BJ (cell line): ENCODE data around the gene TMEM98. TPM values are rescaled to one million over a fixed set of nuclear protein-coding genes. Genes with fewer than 3 reads are reported as not detected.
A peak's percentile ranks its signal among the peaks of the same experiment; 100 is the strongest.

ENCODE experiments used
- CTCF ChIA-PET: fragments of 350-600 bp; formaldehyde crosslinking; extraction: SDS; loops from one replicate; lab custom pipeline; 2021; ENCODE audit warnings: antibody characterized with exemption, inconsistent platforms; lab: Yijun Ruan, JAX
- POLR2A ChIA-PET: fragments of 300-600 bp; sonication (Branson Sonifier 250); formaldehyde crosslinking; extraction: SDS; loops from one replicate; lab custom pipeline; 2021; ENCODE audit warnings: antibody characterized with exemption; lab: Charles Lee
- DNase-seq: peaks from one replicate; pipeline ENCODE4 v3.0.0-alpha.2; 2011; ENCODE audit warnings: low read depth
- H3K27me3 ChIP-seq: 2 replicates; pipeline ENCODE4 v1.6.0; 2011; ENCODE audit warnings: low read length; ENCODE audit not compliant: control insufficient read depth, insufficient read depth
- H3K36me3 ChIP-seq: 2 replicates; pipeline ENCODE4 v1.5.1; 2011; ENCODE audit warnings: low read length; ENCODE audit not compliant: control insufficient read depth, insufficient read depth
- H3K4me3 ChIP-seq: 2 replicates; pipeline ENCODE4 v1.5.1; 2011; ENCODE audit warnings: low read depth, mild to moderate bottlenecking, control low read depth, low read length
- polyA plus RNA-seq: library from polyadenylated mRNA; depleted of rRNA; stranded (reverse); fragments of >200 nt; gene quantifications from 2 replicates; pipeline ENCODE4 v1.2.3, GENCODE V29; 2011
- TF ChIP-seq, protein P1 (sequence below): IDR thresholded peaks from 2 replicates; pipeline ENCODE4 v1.5.1; 2011; ENCODE audit warnings: low read depth, mild to moderate bottlenecking, control low read depth, inconsistent platforms, low read length, moderate library complexity; ENCODE audit not compliant: insufficient read depth

The TMEM98 gene
- polyA plus RNA-seq, 1 experiment = 331 TPM

DNA sequence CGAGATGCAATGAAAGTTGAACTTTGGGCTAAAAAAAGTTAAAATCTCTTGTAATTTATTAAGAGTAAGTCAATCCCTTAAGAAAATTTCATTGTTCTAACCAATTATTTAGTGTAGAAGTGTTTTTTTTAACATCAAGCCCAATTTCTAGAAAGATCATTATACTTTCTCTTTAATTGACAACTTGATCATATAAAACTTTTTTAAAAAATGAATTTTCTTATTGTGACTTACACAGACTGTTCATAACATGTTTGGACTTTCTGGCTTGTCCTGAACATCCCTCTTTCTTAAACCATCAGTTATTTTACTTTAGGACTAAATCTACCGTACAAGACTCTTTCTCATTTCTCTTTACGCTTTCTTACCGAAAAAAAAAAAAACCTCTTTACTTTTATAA, 26.2 kb upstream of the TMEM98 start:
- ChIA-PET POLR2A (no interaction called here), CTCF (no interaction called here)
- TF ChIP-seq, protein P1, sequence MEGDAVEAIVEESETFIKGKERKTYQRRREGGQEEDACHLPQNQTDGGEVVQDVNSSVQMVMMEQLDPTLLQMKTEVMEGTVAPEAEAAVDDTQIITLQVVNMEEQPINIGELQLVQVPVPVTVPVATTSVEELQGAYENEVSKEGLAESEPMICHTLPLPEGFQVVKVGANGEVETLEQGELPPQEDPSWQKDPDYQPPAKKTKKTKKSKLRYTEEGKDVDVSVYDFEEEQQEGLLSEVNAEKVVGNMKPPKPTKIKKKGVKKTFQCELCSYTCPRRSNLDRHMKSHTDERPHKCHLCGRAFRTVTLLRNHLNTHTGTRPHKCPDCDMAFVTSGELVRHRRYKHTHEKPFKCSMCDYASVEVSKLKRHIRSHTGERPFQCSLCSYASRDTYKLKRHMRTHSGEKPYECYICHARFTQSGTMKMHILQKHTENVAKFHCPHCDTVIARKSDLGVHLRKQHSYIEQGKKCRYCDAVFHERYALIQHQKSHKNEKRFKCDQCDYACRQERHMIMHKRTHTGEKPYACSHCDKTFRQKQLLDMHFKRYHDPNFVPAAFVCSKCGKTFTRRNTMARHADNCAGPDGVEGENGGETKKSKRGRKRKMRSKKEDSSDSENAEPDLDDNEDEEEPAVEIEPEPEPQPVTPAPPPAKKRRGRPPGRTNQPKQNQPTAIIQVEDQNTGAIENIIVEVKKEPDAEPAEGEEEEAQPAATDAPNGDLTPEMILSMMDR = no peak
- no peak for DNase-seq
- Histone ChIP-seq H3K4me3 (no peak overlapping the region), H3K27me3 (no peaks in the 10 kb centered on the region), H3K36me3 (no peaks in the 10 kb centered on the region)

DNA sequence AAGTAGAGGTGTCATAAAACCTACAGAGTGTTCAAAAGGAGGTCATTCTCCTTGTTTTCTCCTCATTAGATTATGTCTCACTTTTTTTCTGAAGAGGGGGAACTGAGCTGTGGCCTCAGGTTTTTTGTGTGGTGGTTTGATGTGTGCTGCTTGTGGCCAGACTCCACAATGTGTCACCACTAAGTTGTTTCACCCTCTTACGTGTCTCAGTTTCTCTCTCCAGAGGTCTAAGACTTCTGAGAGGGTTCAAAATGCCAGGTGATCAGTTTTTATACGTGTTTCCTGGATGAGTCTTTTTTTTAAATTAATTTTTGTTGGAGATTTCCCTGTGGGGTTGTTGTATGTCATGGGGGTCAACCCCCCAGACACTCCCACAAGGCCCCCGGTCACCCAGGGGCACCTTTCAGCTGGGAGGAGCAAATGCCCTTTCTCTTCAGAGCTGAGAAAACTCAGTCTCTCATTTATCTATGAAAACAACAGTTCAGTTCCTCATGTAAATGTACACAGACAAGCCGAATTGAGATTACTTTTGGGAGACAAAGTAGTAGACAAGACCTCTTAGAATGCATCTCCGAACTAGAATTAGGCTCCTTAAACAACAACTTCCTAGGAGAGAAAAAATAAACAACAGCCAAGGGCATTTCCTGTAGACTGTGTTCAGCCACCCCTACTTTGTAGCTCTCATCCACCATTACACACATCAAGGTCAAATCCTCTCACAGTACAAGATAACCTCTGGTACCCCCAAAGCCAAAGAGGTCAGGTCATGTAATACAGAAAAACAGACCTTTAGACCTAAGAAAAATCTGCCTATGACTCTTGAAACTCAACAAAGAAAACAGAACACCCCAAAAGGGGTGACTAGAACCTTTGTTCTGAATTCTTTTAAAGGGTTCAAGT, 23.9 kb upstream of the TMEM98 start:
- no peaks in the 10 kb centered on the region for H3K27me3 ChIP-seq
- no peak overlapping the region for H3K4me3 ChIP-seq
- no peaks in the 10 kb centered on the region for H3K36me3 ChIP-seq
- no peak for DNase-seq
- CTCF ChIA-PET = no interaction called here
- POLR2A ChIA-PET = no interaction called here
- TF ChIP-seq, protein P1 = no peak

DNA sequence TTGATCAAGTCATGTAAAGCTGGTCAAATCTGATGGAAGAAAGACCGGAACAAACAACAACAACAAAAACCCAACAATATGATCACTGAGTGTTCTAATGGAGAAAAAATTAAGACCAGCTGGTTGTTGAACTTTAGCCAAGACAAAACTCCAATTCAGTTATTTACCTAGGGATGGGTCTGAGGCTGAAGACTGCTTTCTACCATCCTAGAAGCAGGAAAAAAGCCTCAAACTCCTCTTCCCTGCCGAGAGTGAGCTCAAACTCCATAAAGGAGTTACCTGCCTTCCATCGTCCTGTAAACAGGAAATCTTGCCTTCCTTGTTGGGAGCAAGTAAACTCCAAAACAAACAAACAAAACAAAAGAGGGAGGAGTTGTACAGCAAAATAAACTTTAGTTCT, 23.1 kb upstream of the TMEM98 start:
- Histone ChIP-seq H3K36me3 (no peaks in the 10 kb centered on the region), H3K4me3 (no peak overlapping the region), H3K27me3 (no peaks in the 10 kb centered on the region)
- TF ChIP-seq, protein P1 = no peak
- ChIA-PET POLR2A (no interaction called here), CTCF (interaction anchor here (1.0 to 1.4 kb wide), 2 partner anchors 19 to 27 kb away, joined by 3 to 6 read pairs; no protein-coding TSS in a partner anchor)
- DNase-seq = no peak

DNA sequence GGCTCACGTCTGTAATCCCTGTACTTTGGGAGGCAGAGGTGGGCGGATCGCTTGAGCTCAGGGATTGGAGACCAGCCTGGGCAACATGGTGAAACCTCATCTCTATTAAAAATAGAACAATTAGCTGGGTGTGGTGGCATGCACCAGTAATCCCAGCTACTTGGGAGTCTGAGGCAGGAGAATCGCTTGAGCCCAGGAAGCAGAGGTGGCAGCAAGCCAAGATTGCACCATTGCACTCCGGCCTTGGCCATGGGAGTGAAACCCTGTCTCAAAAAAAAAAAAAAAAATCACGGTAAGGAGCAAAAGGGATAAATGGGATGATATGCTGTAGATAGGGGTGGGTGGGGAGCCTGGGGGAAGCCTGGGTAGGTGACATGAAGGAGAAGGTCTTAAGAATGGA, 20.4 kb upstream of the TMEM98 start:
- H3K36me3 ChIP-seq = no peaks in the 10 kb centered on the region
- TF ChIP-seq, protein P1 = no peak
- no peaks in the 10 kb centered on the region for H3K27me3 ChIP-seq
- POLR2A ChIA-PET = no interaction called here
- no peak for DNase-seq
- CTCF ChIA-PET = interaction anchor here (1.4 to 2.9 kb wide), 3 partner anchors 30 to 125 kb away, joined by 5 to 16 read pairs (median 9); partner anchors contain the start of gene MYO1D
- H3K4me3 ChIP-seq = no peak overlapping the region

DNA sequence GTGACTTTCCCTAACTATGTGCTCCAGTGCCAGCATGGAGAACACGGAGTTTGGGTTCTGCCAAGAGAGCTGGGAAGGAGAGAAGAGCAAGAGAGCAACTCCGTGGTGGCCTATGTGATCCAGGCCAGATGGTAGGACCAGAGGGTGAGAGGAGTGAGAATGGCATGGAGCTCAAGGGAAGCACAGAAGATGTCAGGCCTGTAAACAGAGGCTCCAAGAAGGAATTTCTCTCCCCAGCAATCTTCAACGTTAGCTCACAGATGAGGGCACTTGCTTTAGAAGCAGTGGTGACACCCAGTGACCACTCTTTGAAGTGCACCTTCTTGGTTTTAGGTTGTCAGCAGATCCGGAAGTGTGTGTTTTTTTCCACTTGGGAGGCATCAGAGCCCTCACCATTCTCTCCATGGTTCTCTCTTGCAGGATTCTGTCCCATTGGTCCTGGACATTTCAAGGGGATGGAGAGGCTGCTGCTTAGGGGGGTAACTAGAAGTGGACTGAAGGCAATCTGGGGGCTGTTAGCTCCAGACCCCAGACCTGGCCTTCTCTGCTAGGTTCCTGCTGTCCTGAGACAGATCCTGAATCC, 18.1 kb upstream of the TMEM98 start:
- POLR2A ChIA-PET = no interaction called here
- CTCF ChIA-PET = interaction anchor here (0.6 to 7.9 kb wide), 20 partner anchors 10 to 634 kb away, joined by 3 to 66 read pairs (median 4); partner anchors contain the start of genes MYO1D and SPACA3
- peak; percentile 44 for DNase-seq
- TF ChIP-seq, protein P1 = peak; percentile 80
- H3K4me3 ChIP-seq = no peak overlapping the region
- H3K27me3 ChIP-seq = no peaks in the 10 kb centered on the region
- no peaks in the 10 kb centered on the region for H3K36me3 ChIP-seq
